Astrocyte (in vitro differentiated cells and primary cell): ENCODE measurements around the gene PIH1D1.

Source experiments
- EZH2 ChIP-seq: IDR thresholded peaks from 2 replicates; pipeline ENCODE4 v1.6.1; 2012; ENCODE audit warnings: mild to moderate bottlenecking, low read length, inconsistent platforms; ENCODE audit not compliant: insufficient read depth
- TF ChIP-seq, protein P1 (sequence below): IDR thresholded peaks from 2 replicates; pipeline ENCODE4 v1.5.1; 2011; ENCODE audit warnings: low read depth, mild to moderate bottlenecking, inconsistent platforms, low read length, moderate library complexity; ENCODE audit not compliant: insufficient read depth

DNA sequence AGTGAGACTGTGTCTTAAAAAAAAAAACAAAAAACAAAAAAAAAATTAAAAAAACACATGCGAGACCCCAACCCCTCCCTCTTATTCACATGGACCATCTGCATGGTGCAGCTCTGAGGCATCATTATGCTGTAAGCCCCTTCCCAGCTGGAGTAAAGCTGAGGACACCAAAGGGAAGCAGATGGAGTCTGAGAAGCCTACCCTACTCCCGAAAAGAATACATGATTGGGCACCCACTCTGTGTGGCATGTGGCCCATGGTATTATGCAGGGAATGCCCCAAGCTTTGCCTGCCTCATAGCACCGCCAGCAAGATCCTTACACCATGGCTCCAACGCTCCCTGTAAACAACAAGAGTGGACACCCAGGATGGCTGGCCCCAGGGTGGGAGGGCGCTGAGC, 33.1 kb downstream of the PIH1D1 start:
- TF ChIP-seq EZH2: no peak
- TF ChIP-seq, protein P1, sequence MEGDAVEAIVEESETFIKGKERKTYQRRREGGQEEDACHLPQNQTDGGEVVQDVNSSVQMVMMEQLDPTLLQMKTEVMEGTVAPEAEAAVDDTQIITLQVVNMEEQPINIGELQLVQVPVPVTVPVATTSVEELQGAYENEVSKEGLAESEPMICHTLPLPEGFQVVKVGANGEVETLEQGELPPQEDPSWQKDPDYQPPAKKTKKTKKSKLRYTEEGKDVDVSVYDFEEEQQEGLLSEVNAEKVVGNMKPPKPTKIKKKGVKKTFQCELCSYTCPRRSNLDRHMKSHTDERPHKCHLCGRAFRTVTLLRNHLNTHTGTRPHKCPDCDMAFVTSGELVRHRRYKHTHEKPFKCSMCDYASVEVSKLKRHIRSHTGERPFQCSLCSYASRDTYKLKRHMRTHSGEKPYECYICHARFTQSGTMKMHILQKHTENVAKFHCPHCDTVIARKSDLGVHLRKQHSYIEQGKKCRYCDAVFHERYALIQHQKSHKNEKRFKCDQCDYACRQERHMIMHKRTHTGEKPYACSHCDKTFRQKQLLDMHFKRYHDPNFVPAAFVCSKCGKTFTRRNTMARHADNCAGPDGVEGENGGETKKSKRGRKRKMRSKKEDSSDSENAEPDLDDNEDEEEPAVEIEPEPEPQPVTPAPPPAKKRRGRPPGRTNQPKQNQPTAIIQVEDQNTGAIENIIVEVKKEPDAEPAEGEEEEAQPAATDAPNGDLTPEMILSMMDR: no peak
